ENCODE data around the gene MTMR4. TPM values are rescaled to one million over a fixed set of nuclear protein-coding genes. Genes with fewer than 3 reads are reported as not detected.

MTMR4 gene
- total RNA-seq, 1 experiment from 2014 or later: 33.5 TPM

DNA sequence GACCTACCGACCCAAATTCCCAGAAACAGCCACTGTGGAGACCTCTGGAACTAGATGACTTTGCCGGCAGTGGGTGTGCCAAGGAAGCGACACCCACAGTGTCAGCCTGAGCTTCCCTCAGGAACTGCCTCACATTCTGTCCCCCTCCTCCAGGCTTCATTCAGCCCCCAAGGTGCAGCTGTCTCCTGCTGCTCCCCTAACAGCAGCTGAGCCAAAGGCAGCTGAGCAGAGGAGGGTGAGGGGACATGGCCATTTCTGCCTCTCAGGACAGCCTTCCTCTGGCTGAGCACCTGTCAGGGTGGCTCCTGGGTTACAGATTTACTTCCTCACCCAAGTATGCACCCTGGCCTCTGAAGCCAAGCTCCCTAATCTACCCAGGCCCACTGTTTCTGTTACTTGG, 22.1 kb upstream of the MTMR4 start:
- TF ChIP-seq, protein P1, sequence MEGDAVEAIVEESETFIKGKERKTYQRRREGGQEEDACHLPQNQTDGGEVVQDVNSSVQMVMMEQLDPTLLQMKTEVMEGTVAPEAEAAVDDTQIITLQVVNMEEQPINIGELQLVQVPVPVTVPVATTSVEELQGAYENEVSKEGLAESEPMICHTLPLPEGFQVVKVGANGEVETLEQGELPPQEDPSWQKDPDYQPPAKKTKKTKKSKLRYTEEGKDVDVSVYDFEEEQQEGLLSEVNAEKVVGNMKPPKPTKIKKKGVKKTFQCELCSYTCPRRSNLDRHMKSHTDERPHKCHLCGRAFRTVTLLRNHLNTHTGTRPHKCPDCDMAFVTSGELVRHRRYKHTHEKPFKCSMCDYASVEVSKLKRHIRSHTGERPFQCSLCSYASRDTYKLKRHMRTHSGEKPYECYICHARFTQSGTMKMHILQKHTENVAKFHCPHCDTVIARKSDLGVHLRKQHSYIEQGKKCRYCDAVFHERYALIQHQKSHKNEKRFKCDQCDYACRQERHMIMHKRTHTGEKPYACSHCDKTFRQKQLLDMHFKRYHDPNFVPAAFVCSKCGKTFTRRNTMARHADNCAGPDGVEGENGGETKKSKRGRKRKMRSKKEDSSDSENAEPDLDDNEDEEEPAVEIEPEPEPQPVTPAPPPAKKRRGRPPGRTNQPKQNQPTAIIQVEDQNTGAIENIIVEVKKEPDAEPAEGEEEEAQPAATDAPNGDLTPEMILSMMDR (IDR thresholded peaks at IDR 0.05; ENCODE audit: unreplicated experiment): no peak
- Mint-ChIP-seq H3K4me1 (ENCODE audit: low read depth, unreplicated experiment) (peaks cover 8% of the 10 kb centered on the region), H3K4me3 (ENCODE audit: low read depth, unreplicated experiment) (no peak overlapping the region), H3K27ac (ENCODE audit: unreplicated experiment) (no peak overlapping the region), H3K36me3 (ENCODE audit: insufficient read depth, unreplicated experiment) (no peaks in the 10 kb centered on the region), H3K27me3 (ENCODE audit: unreplicated experiment) (peaks cover 60% of the 10 kb centered on the region), H3K9me3 (ENCODE audit: low read depth, unreplicated experiment) (no peaks in the 10 kb centered on the region)
- CTCF ChIA-PET: interaction anchor here (1.2 kb wide), 1 partner anchor 9 kb away, joined by 3 read pairs; no protein-coding TSS in a partner anchor
- no peak for DNase-seq
- no TSS peak for BruUV-seq (replicated peaks)
- intact Hi-C loops (cut with micrococcal nuclease; ENCODE audit: unreplicated experiment): no loop called here

DNA sequence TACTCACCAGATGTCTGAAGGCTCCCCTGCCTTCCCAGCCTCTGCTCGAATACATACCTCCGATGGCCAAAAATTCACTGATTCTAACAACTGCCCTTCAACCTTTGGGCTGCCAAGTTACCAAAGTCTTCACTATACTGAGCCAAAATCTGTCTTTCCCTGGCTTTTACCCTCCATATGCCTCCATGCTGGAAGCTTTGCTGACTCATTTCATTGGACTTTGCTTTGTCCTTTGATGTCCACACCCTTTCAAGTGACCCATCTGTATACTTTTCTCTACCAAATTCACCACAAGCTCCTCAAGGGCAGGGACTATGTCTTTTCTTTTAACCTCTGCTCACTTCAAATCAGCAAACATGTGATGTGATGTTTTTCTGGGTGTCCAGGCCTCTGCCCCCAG, 21.0 kb upstream of the MTMR4 start:
- Mint-ChIP-seq H3K27ac (ENCODE audit: unreplicated experiment) (no peak overlapping the region), H3K4me3 (ENCODE audit: low read depth, unreplicated experiment) (no peak overlapping the region), H3K4me1 (ENCODE audit: low read depth, unreplicated experiment) (peaks cover 8% of the 10 kb centered on the region), H3K9me3 (ENCODE audit: low read depth, unreplicated experiment) (no peaks in the 10 kb centered on the region), H3K36me3 (ENCODE audit: insufficient read depth, unreplicated experiment) (no peaks in the 10 kb centered on the region), H3K27me3 (ENCODE audit: unreplicated experiment) (peaks cover 56% of the 10 kb centered on the region)
- CTCF ChIA-PET: no interaction called here
- intact Hi-C loops (cut with micrococcal nuclease; ENCODE audit: unreplicated experiment): no loop called here
- TF ChIP-seq, protein P1 (IDR thresholded peaks at IDR 0.05; ENCODE audit: unreplicated experiment): no peak
- BruUV-seq (replicated peaks): no TSS peak
- no peak for DNase-seq

DNA sequence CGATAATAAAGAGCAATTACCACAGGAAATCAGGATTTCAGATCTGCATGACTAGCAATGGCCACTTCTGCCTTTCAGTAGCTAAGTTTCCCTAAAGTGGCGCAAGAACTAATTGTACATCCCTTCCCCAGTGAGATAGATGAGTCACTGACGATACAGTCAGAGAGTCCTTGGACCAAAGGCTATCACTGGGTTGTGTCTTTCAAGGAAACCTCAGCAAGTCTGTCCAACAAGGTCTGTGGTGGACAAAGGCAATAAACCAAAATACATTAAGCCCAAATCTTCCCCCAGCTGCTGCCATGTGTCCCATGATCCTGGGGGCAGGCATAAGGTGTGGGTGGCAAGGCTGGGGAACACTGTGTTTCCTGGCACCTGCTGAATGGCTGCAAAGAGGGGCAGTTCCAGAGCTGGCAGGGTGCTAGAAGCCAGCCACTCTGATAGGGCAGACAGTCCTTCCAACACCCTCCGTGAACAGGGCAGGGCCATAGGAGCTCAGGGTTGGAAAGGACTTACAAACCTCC, 20.5 kb upstream of the MTMR4 start:
- H3K9me3 Mint-ChIP-seq (ENCODE audit: low read depth, unreplicated experiment): no peaks in the 10 kb centered on the region
- H3K4me3 Mint-ChIP-seq (ENCODE audit: low read depth, unreplicated experiment): no peak overlapping the region
- no TSS peak for BruUV-seq (replicated peaks)
- intact Hi-C loops (cut with micrococcal nuclease; ENCODE audit: unreplicated experiment): no loop called here
- H3K27ac Mint-ChIP-seq (ENCODE audit: unreplicated experiment): no peak overlapping the region
- peaks cover 8% of the 10 kb centered on the region for H3K4me1 Mint-ChIP-seq (ENCODE audit: low read depth, unreplicated experiment)
- no peak for DNase-seq
- CTCF ChIA-PET: no interaction called here
- H3K36me3 Mint-ChIP-seq (ENCODE audit: insufficient read depth, unreplicated experiment): no peaks in the 10 kb centered on the region
- H3K27me3 Mint-ChIP-seq (ENCODE audit: unreplicated experiment): peaks cover 55% of the 10 kb centered on the region
- TF ChIP-seq, protein P1 (IDR thresholded peaks at IDR 0.05; ENCODE audit: unreplicated experiment): no peak

DNA sequence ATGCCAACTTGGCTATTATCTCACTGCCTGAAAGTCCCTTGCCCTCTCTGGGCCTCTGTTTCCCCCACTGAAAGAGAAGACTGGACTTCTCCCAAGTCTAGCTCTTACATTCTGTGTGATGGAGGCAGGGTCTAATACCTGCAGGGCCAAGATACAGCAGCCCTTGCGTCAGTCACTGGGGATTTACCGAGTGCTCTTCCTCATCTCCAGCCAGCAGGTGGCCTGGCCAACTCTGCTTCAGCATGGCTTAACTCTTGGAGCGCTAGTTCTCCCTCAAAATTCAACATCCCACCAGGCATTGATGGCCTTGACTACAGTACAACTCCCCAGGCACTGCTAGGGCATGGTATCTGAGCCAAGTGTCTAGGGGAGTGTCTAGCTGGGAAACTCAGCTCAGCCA, 19.9 kb upstream of the MTMR4 start:
- intact Hi-C loops (cut with micrococcal nuclease; ENCODE audit: unreplicated experiment): no loop called here
- CTCF ChIA-PET: no interaction called here

More for the DNA sequence above, 19.9 kb upstream of the MTMR4 start:
- H3K4me1 Mint-ChIP-seq (ENCODE audit: low read depth, unreplicated experiment): peaks cover 8% of the 10 kb centered on the region
- no peak for DNase-seq
- no peak overlapping the region for H3K4me3 Mint-ChIP-seq (ENCODE audit: low read depth, unreplicated experiment)
- no peaks in the 10 kb centered on the region for H3K9me3 Mint-ChIP-seq (ENCODE audit: low read depth, unreplicated experiment)
- peaks cover under 1% of the 10 kb centered on the region for H3K36me3 Mint-ChIP-seq (ENCODE audit: insufficient read depth, unreplicated experiment)
- peaks cover 55% of the 10 kb centered on the region for H3K27me3 Mint-ChIP-seq (ENCODE audit: unreplicated experiment)
- BruUV-seq (replicated peaks): no TSS peak
- TF ChIP-seq, protein P1 (IDR thresholded peaks at IDR 0.05; ENCODE audit: unreplicated experiment): no peak
- no peak overlapping the region for H3K27ac Mint-ChIP-seq (ENCODE audit: unreplicated experiment)
